HS-27A (cell line): Measurements from ENCODE around the gene DYNLT2.
A peak's percentile ranks its signal among the peaks of the same experiment; 100 is the strongest.

Experiments
- DNase-seq: peaks from one replicate; pipeline ENCODE4 v3.0.0-alpha.2; 2012; ENCODE audit warnings: low read depth, missing footprints

The DYNLT2 gene

GRCh38 chr6:169751242-169752073 is at the start of gene DYNLT2, which contains the start of gene ERMARD:
DYNLT2 (minus strand) TSS chr6:169751572; CDS start chr6:169751458, 114 bp downstream.
ERMARD (plus strand) TSS chr6:169751622; CDS start chr6:169751658, 36 bp downstream.
- DNase-seq: peak; percentile 90

- DNase-seq: peak; percentile 11
Observed at GRCh38 chr6:169800668-169801395, 49.5 kb upstream of the DYNLT2 start.

- no peak for DNase-seq
Observed at GRCh38 chr6:169800116-169800667, 48.8 kb upstream of the DYNLT2 start.

GRCh38 chr6:169799474-169799926 is 48.1 kb upstream of the DYNLT2 start:
- no peak for DNase-seq

GRCh38 chr6:169798764-169799473 is 47.5 kb upstream of the DYNLT2 start:
- DNase-seq: no peak

- DNase-seq: no peak
Observed at GRCh38 chr6:169795196-169795595, 43.8 kb upstream of the DYNLT2 start.

- DNase-seq: no peak
Observed at GRCh38 chr6:169794317-169795055, 43.1 kb upstream of the DYNLT2 start.

- DNase-seq: no peak
Observed at GRCh38 chr6:169793408-169793807, 42.0 kb upstream of the DYNLT2 start.

GRCh38 chr6:169792306-169793015 is 41.1 kb upstream of the DYNLT2 start:
- no peak for DNase-seq

GRCh38 chr6:169791721-169792131 is 40.4 kb upstream of the DYNLT2 start:
- DNase-seq: no peak

- DNase-seq: peak; percentile 61
Observed at GRCh38 chr6:169789944-169790927, 38.9 kb upstream of the DYNLT2 start.

- DNase-seq: no peak
Observed at GRCh38 chr6:169789146-169789943, 38.0 kb upstream of the DYNLT2 start.

GRCh38 chr6:169788809-169789145 is 37.4 kb upstream of the DYNLT2 start:
- DNase-seq: no peak

- no peak for DNase-seq
Observed at GRCh38 chr6:169787797-169788196, 36.4 kb upstream of the DYNLT2 start.

- no peak for DNase-seq
Observed at GRCh38 chr6:169786349-169786748, 35.0 kb upstream of the DYNLT2 start.

GRCh38 chr6:169785566-169785965 is 34.2 kb upstream of the DYNLT2 start:
- no peak for DNase-seq

GRCh38 chr6:169784821-169785340 is 33.5 kb upstream of the DYNLT2 start:
- DNase-seq: no peak
